GM21717 (cell line): Measurements from ENCODE around the gene LDHD.

ENCODE experiments used
- ATAC-seq: cut with Tn5 transposase; IDR thresholded peaks from one replicate; pipeline ENCODE4 v1.9.1; 2021; ENCODE audit warnings: mild to moderate bottlenecking, moderate library complexity; ENCODE audit not compliant: unreplicated experiment

The LDHD gene

GRCh38 chr16:75114946-75115825 is 1.4 kb downstream of the LDHD start:
- ATAC-seq, result no peak

- ATAC-seq, result no peak
Observed at GRCh38 chr16:75114179-75114945, 2.2 kb downstream of the LDHD start.

GRCh38 chr16:75113541-75114121 is 2.9 kb downstream of the LDHD start:
- no peak for ATAC-seq

- ATAC-seq, result no peak
Observed at GRCh38 chr16:75112734-75113491, 3.7 kb downstream of the LDHD start.

- ATAC-seq, result no peak
Observed at GRCh38 chr16:75111961-75112733, 4.4 kb downstream of the LDHD start.

- ATAC-seq, result peak; percentile 16
Observed at GRCh38 chr16:75111514-75111940, 5.1 kb downstream of the LDHD start.

GRCh38 chr16:75110637-75111513 is 5.7 kb downstream of the LDHD start:
- ATAC-seq, result peak; percentile 63

- ATAC-seq, result no peak
Observed at GRCh38 chr16:75109732-75110243, 6.8 kb downstream of the LDHD start.

GRCh38 chr16:75108792-75109731 is 7.5 kb downstream of the LDHD start:
- peak; percentile 27 for ATAC-seq

- ATAC-seq, result no peak
Observed at GRCh38 chr16:75107505-75107904, 9.1 kb downstream of the LDHD start.

- ATAC-seq, result no peak
Observed at GRCh38 chr16:75106351-75107274, 10.0 kb downstream of the LDHD start.

GRCh38 chr16:75105306-75106061 is 11.1 kb downstream of the LDHD start:
- no peak for ATAC-seq

GRCh38 chr16:75104836-75105235 is 11.7 kb downstream of the LDHD start:
- no peak for ATAC-seq

GRCh38 chr16:75103994-75104393 is 12.6 kb downstream of the LDHD start:
- no peak for ATAC-seq

- no peak for ATAC-seq
Observed at GRCh38 chr16:75102595-75102994, 14.0 kb downstream of the LDHD start.

GRCh38 chr16:75101635-75102034 is 14.9 kb downstream of the LDHD start:
- no peak for ATAC-seq
